ENCODE measurements around the gene EXOSC7. TPM values are rescaled to one million over a fixed set of nuclear protein-coding genes. Genes with fewer than 3 reads are reported as not detected.
"Not testable (repeated sequence)": the region's sequence is repeated elsewhere in the genome, so short reads cannot be mapped to it uniquely, and the experiment has no call there.

EXOSC7 gene
- total RNA-seq, 4 donors from 2014 or later: 57.4 to 80.3 (median 60.9) TPM

- intact Hi-C loops (cut with DNase I; ENCODE audit: low total_unique reads): no loop called here
- in situ Hi-C loops (cut with MboI; ENCODE audit: low sequenced_read_pairs in 4 of 4): no loop called here
Measured at GRCh38 chr3:44939581-44940036, 36.4 kb upstream of the EXOSC7 start.

GRCh38 chr3:44942202-44942921 lies 33.7 kb upstream of the EXOSC7 start:
- DNase-seq: no peak
- Histone ChIP-seq H3K27me3 (no peaks in the 10 kb centered on the region), H3K4me3 (no peak overlapping the region), H3K4me1 (no peaks in the 10 kb centered on the region), H3K36me3 (peaks cover 0 to 36% of the 10 kb centered on the region in 2 donors), H3K27ac (no peak overlapping the region), H3K9me3 (no peaks in the 10 kb centered on the region)
- ATAC-seq: no peak
- in situ Hi-C loops (cut with MboI; ENCODE audit: low sequenced_read_pairs in 4 of 4) (no loop called here), intact Hi-C loops (cut with DNase I; ENCODE audit: low total_unique reads) (no loop called here)
- TF ChIP-seq CTCF (IDR thresholded peaks at IDR 0.05 in 4 of 5, conservative IDR thresholded peaks at IDR 0.05 in 1 of 5) (no peak), POLR2A (IDR thresholded peaks at IDR 0.05) (no peak)

More at GRCh38 chr3:44939581-44940036, 36.4 kb upstream of the EXOSC7 start:
- Histone ChIP-seq H3K9me3 (no peaks in the 10 kb centered on the region), H3K4me3 (no peak overlapping the region), H3K27ac (no peak overlapping the region), H3K27me3 (no peaks in the 10 kb centered on the region), H3K36me3 (peaks cover 0 to 31% of the 10 kb centered on the region in 2 donors), H3K4me1 (no peaks in the 10 kb centered on the region)
- ATAC-seq: no peak
- DNase-seq: no peak
- no peak for TF ChIP-seq CTCF (IDR thresholded peaks at IDR 0.05 in 4 of 5, conservative IDR thresholded peaks at IDR 0.05 in 1 of 5)
- TF ChIP-seq POLR2A (IDR thresholded peaks at IDR 0.05): no peak

- in situ Hi-C loops (cut with MboI; ENCODE audit: low sequenced_read_pairs in 4 of 4): no loop called here
- DNase-seq (no peak), ATAC-seq (no peak)
- Histone ChIP-seq H3K36me3 (peaks cover 0 to 14% of the 10 kb centered on the region in 2 donors), H3K9me3 (no peaks in the 10 kb centered on the region), H3K27ac (no peak overlapping the region), H3K27me3 (no peaks in the 10 kb centered on the region), H3K4me3 (no peak overlapping the region), H3K4me1 (no peaks in the 10 kb centered on the region)
- intact Hi-C loops (cut with DNase I; ENCODE audit: low total_unique reads): no loop called here
- TF ChIP-seq POLR2A (IDR thresholded peaks at IDR 0.05) (no peak), CTCF (IDR thresholded peaks at IDR 0.05 in 4 of 5, conservative IDR thresholded peaks at IDR 0.05 in 1 of 5) (no peak)
Measured at GRCh38 chr3:44948239-44948638, 27.8 kb upstream of the EXOSC7 start.

GRCh38 chr3:44949770-44950169 lies 26.3 kb upstream of the EXOSC7 start:
- H3K4me3 ChIP-seq; intact Hi-C loops (cut with DNase I; ENCODE audit: low total_unique reads); in situ Hi-C loops (cut with MboI; ENCODE audit: low sequenced_read_pairs in 4 of 4); H3K36me3 ChIP-seq; DNase-seq; H3K27ac ChIP-seq; H3K9me3 ChIP-seq; H3K27me3 ChIP-seq; ATAC-seq; H3K4me1 ChIP-seq: not testable (repeated sequence)

- TF ChIP-seq CTCF (IDR thresholded peaks at IDR 0.05 in 4 of 5, conservative IDR thresholded peaks at IDR 0.05 in 1 of 5): no peak
- no peak for TF ChIP-seq POLR2A (IDR thresholded peaks at IDR 0.05)
- Histone ChIP-seq H3K36me3 (no peaks in the 10 kb centered on the region), H3K4me1 (peaks cover 0 to 7% of the 10 kb centered on the region in 2 donors), H3K9me3 (no peaks in the 10 kb centered on the region), H3K27me3 (no peaks in the 10 kb centered on the region), H3K4me3 (no peak overlapping the region), H3K27ac (no peak overlapping the region)
- intact Hi-C loops (cut with DNase I; ENCODE audit: low total_unique reads) (no loop called here), in situ Hi-C loops (cut with MboI; ENCODE audit: low sequenced_read_pairs in 4 of 4) (no loop called here)
- ATAC-seq (no peak), DNase-seq (no peak)
Measured at GRCh38 chr3:44950275-44950734, 25.7 kb upstream of the EXOSC7 start.
